ENCODE measurements around the gene OR6S1. TPM values are rescaled to one million over a fixed set of nuclear protein-coding genes. Genes with fewer than 3 reads are reported as not detected.
A peak's percentile ranks its signal among the peaks of the same experiment; 100 is the strongest.
"Not testable (repeated sequence)": the region's sequence is repeated elsewhere in the genome, so short reads cannot be mapped to it uniquely, and the experiment has no call there.

Gene OR6S1
- total RNA-seq, 1 donor = not detected

GRCh38 chr14:20645481-20645880, 4.0 kb upstream of the OR6S1 start:
- TF ChIP-seq CTCF (IDR thresholded peaks at IDR 0.05; ENCODE audit: insufficient read depth, low read depth, low read length) = no peak

GRCh38 chr14:20644520-20644919, 3.0 kb upstream of the OR6S1 start:
- no peak for DNase-seq (ENCODE audit: low read depth)
- TF ChIP-seq CTCF (IDR thresholded peaks at IDR 0.05; ENCODE audit: insufficient read depth, low read depth, low read length) = no peak
- H3K4me3 ChIP-seq (ENCODE audit: low read depth, low read length) = no peak overlapping the region

More at GRCh38 chr14:20645481-20645880, 4.0 kb upstream of the OR6S1 start:
- DNase-seq (ENCODE audit: low read depth) = no peak
- no peak overlapping the region for H3K4me3 ChIP-seq (ENCODE audit: low read depth, low read length)

GRCh38 chr14:20642755-20643154, 1.3 kb upstream of the OR6S1 start:
- H3K4me3 ChIP-seq (ENCODE audit: low read depth, low read length) = not testable (repeated sequence)

GRCh38 chr14:20642182-20642581, 691 bp upstream of the OR6S1 start:
- DNase-seq (ENCODE audit: low read depth) = no peak
- no peak for TF ChIP-seq CTCF (IDR thresholded peaks at IDR 0.05; ENCODE audit: insufficient read depth, low read depth, low read length)
- H3K4me3 ChIP-seq (ENCODE audit: low read depth, low read length) = no peak overlapping the region

More at GRCh38 chr14:20642755-20643154, 1.3 kb upstream of the OR6S1 start:
- DNase-seq (ENCODE audit: low read depth) = not testable (repeated sequence)

GRCh38 chr14:20632831-20633691, 8.4 kb downstream of the OR6S1 start:
- DNase-seq (ENCODE audit: low read depth) = peak; percentile 84
- no peak for TF ChIP-seq CTCF (IDR thresholded peaks at IDR 0.05; ENCODE audit: insufficient read depth, low read depth, low read length)
- H3K4me3 ChIP-seq (ENCODE audit: low read depth, low read length) = peak overlapping the region; percentile 47

GRCh38 chr14:20632448-20632830, 9.1 kb downstream of the OR6S1 start:
- no peak for DNase-seq (ENCODE audit: low read depth)
- no peak for TF ChIP-seq CTCF (IDR thresholded peaks at IDR 0.05; ENCODE audit: insufficient read depth, low read depth, low read length)
- peak overlapping the region; percentile 47 for H3K4me3 ChIP-seq (ENCODE audit: low read depth, low read length)

GRCh38 chr14:20631880-20632389, 9.6 kb downstream of the OR6S1 start:
- peak; percentile 55 for DNase-seq (ENCODE audit: low read depth)
- H3K4me3 ChIP-seq (ENCODE audit: low read depth, low read length) = peak overlapping the region; percentile 47
- no peak for TF ChIP-seq CTCF (IDR thresholded peaks at IDR 0.05; ENCODE audit: insufficient read depth, low read depth, low read length)

All from fibroblast of villous mesenchyme (primary cell).